Peyer's patch (tissue), 4 donors: ENCODE results near the gene IL16.

Source experiments
- POLR2A ChIP-seq, 2 donors: fragments of 450-650 bp; IDR thresholded peaks; one replicate each; pipeline ENCODE4 v1.5.1; 2017; ENCODE audit warnings: antibody characterized with exemption in 2 of 2, mild to moderate bottlenecking in 2 of 2, moderate library complexity in 2 of 2
- TF ChIP-seq, protein P1 (sequence below), 6 experiments: fragments of 450-650 bp in 4 of 6; fragments of 200-600 bp in 2 of 6; sonication (generic) in 1 of 6; IDR thresholded peaks; one replicate each; pipeline ENCODE4 v1.5.1; 2017 to 2019; ENCODE audit warnings: antibody characterized with exemption in 6 of 6, mild to moderate bottlenecking in 3 of 6, moderate library complexity in 1 of 6

DNA sequence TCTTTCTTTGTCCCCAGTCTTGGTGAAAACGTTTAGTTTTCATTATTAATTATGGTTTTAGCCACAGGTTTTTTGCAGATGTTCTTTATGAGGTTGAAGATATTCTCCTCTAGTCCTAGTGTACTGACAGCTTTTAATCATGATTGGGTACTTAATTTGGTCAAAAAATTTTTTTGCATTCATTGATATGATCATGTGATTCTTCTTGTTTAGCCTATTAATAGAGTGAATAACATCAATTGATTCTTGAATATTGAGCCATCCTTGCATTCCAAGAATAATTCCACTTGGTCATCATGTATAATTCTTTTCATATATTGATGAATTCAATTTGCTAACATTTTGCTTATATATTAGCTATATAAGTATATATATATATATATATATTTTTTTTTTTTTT, 46.1 kb downstream of the IL16 start:
- TF ChIP-seq, protein P1, sequence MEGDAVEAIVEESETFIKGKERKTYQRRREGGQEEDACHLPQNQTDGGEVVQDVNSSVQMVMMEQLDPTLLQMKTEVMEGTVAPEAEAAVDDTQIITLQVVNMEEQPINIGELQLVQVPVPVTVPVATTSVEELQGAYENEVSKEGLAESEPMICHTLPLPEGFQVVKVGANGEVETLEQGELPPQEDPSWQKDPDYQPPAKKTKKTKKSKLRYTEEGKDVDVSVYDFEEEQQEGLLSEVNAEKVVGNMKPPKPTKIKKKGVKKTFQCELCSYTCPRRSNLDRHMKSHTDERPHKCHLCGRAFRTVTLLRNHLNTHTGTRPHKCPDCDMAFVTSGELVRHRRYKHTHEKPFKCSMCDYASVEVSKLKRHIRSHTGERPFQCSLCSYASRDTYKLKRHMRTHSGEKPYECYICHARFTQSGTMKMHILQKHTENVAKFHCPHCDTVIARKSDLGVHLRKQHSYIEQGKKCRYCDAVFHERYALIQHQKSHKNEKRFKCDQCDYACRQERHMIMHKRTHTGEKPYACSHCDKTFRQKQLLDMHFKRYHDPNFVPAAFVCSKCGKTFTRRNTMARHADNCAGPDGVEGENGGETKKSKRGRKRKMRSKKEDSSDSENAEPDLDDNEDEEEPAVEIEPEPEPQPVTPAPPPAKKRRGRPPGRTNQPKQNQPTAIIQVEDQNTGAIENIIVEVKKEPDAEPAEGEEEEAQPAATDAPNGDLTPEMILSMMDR (IDR thresholded peaks at IDR 0.05), result no peak
- no peak for TF ChIP-seq POLR2A (IDR thresholded peaks at IDR 0.05)
